Ecto neural progenitor cell (in vitro differentiated cells): ENCODE data around the gene TMEM144.
"Not testable (repeated sequence)": the region's sequence is repeated elsewhere in the genome, so short reads cannot be mapped to it uniquely, and the experiment has no call there.

ENCODE experiments used
- DNase-seq: peaks from one replicate; pipeline ENCODE4 v3.0.0-alpha.2; 2018; ENCODE audit warnings: low spot score

TMEM144 gene

GRCh38 chr4:158192439-158193158 is 17.7 kb upstream of the TMEM144 start:
- DNase-seq, result no peak

DNA sequence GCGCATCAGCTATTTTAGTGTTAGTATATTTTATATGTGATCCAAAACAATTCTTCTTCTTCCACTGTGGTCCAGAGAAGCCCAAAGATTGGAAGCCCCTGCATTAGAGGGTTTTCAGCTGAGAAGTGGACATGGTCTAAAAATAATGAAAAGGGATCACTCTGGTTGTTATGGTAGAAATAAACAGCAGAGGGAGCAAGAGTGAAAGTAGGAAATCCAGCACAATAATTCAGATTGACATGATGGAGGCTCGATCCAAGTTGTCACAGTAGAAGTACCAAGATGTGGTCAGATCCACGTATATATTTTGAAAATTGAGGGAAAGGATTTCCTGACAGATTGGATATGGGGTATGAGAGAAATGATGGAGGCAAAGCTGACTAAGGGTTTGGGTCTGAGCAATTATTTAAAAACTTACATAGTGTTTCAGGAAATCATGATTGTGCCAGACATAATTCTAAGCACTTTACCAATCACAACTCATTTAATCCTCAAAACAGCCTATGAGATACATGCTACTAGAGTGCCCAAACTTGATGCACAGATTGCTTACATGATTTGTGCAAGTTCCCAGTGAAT is 17.0 kb upstream of the TMEM144 start:
- no peak for DNase-seq

GRCh38 chr4:158195297-158195696 is 15.0 kb upstream of the TMEM144 start:
- DNase-seq, result no peak

- no peak for DNase-seq
Measured at GRCh38 chr4:158197194-158197776, 13.0 kb upstream of the TMEM144 start.

- DNase-seq, result no peak
Measured at GRCh38 chr4:158200214-158200613, 10.1 kb upstream of the TMEM144 start.

GRCh38 chr4:158201322-158201721 is 9.0 kb upstream of the TMEM144 start:
- no peak for DNase-seq

GRCh38 chr4:158201876-158202275 is 8.4 kb upstream of the TMEM144 start:
- no peak for DNase-seq

DNA sequence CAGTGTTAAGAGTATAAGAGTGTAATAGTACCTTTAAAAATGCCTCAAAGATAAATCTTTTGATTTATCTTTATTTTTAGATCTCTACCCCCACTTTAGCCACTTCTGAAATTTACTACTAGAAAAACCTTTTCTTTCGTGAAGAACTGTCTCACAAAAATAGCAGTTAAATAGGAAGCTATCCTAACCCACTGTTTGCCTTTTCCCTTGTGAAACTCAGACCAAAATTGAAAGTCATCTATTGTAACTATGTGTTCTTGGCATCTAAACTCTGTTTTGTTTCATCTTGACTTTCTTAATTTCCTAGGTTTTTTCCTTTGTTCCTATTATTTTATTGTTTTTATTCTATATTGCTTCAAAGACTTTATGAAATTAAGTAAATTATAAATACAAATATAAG is 7.8 kb upstream of the TMEM144 start:
- no peak for DNase-seq

- no peak for DNase-seq
Measured at GRCh38 chr4:158203436-158203835, 6.8 kb upstream of the TMEM144 start.

DNA sequence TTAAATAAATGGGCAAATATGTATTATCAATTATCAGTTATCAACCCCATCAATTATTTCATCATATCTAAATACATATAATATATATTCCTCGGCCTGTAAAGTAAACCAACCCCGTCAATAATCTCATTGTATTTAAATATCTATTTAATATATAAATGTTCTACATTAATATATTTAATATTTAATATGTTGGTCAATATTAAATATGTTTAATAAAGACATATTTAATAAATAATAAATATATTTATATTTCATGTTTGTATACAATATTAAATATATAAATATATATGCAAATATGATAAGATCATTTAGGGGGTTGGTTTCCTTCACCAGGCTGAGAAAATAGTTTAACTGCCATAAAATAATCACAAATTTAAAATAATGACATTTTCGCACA is 6.4 kb upstream of the TMEM144 start:
- DNase-seq, result no peak

GRCh38 chr4:158208963-158209640 is 1.2 kb upstream of the TMEM144 start:
- DNase-seq, result no peak

DNA sequence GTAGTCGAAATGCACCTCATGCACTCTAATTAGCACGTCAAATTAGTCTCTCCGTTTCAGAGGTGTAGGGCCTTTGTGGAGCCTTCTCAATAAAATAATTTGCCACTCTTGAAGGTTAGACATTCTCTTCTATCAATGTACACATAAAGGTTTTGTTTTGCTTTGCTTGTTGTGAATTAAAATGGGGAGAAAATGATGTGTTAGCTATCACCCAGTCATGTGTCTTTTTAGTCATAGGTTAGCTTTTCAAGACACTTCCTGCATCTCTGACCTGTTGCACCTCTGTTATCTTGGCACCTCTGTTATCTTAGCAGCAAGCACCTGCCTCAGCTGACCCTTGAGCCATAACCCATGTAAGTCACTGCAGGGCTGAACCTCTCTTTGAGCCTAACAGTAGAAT is 936 bp downstream of the TMEM144 start:
- DNase-seq, result no peak

DNA sequence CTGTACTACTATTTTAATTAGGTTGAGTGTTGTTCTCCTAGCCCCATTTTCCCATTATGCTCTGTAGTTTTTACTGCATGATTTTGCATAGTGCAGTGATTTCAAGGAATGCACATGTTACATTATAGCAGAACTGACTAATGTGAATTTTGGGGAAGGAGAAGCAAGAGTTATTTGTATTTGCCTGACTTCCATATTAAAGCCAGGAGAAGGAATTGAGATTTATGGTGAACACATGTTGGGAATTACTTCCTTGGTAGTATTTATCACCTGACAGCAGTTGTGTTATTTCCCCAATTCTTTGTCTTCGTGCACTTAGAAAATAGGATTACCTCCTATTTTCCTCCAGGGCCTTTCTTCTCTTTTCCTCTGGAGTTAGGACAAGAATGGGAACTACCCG is 3.2 kb downstream of the TMEM144 start:
- DNase-seq, result no peak

DNA sequence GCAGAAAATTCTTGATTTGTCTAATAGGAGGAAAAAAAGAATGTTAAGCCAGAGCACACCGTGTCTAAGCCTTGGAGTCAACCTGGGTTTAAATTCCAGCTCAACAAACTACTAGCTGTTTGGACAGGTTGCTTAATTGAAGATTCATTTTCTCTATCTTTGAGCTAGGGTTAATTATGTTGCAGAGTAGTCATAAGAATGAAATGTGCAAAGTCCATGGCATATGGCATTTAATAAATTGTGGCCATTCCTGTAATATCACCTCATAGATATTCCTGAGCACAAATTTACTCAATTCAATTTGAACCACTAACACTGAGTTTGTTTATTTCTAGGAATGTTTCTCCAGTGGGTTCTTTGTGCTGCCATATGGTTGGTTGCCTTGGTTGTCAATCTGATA is 4.6 kb downstream of the TMEM144 start:
- DNase-seq, result no peak

- DNase-seq, result no peak
Measured at GRCh38 chr4:158217763-158218162, 7.5 kb downstream of the TMEM144 start.

GRCh38 chr4:158219623-158220022 is 9.3 kb downstream of the TMEM144 start:
- no peak for DNase-seq

DNA sequence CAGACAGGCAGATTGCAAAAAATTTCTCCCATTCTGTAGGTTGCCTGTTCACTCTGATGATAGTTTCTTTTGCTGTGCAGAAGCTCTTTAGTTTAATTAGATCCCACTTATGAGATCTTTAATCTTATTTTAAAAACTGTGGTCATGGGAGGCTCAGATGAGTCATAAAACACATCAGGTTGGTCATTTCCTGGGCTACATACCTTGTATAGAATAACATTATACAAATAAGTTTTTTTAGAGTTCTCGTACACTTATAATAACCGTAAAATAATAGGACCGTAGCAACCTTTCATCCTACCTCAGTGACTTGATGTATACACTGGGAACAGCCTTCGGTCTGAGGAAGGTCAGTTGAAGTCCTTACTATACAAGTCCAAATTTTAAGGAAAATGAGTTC is 14.0 kb downstream of the TMEM144 start:
- not testable (repeated sequence) for DNase-seq

- not testable (repeated sequence) for DNase-seq
Measured at GRCh38 chr4:158224999-158225398, 14.7 kb downstream of the TMEM144 start.

- not testable (repeated sequence) for DNase-seq
Measured at GRCh38 chr4:158227880-158228279, 17.6 kb downstream of the TMEM144 start.

- DNase-seq, result not testable (repeated sequence)
Measured at GRCh38 chr4:158228399-158228798, 18.1 kb downstream of the TMEM144 start.

- no peak for DNase-seq
Measured at GRCh38 chr4:158229768-158230167, 19.5 kb downstream of the TMEM144 start.

DNA sequence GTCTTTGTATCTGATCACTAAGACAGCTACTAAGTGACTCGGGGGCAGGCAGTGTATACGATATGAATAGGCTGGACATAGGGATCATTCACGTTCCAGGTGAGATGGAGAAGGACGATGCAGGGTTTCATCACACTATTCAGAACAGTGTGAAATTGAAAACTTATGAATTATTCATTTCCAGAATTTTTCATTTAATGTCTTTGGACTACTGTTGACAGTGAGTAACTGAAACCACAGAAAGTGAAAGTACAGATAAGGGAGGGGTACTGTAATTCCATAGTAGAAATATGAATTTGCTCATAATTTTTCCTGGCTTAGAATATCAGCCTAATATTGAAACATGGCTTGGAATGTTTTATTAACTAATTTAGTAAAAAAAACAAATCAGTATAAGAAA is 24.4 kb downstream of the TMEM144 start:
- DNase-seq, result no peak
